Caco-2 (cell line): ENCODE data around the gene PTPN6. TPM values are rescaled to one million over a fixed set of nuclear protein-coding genes. Genes with fewer than 3 reads are reported as not detected.

Source experiments
- BruUV-seq: library from RNA; stranded (reverse); fragments of 400-500 nt; replicated peaks from 2 replicates; lab custom pipeline; 2021; lab: Mats Ljungman, UMichigan
- CTCF ChIA-PET: fragments of 300-600 bp; sonication (Branson Sonifier 250); formaldehyde crosslinking; loops from one replicate; lab custom pipeline; 2022; ENCODE audit warnings: antibody characterized with exemption; lab: Charles Lee
- POLR2A ChIA-PET: fragments of 300-600 bp; sonication (Branson Sonifier 250); formaldehyde crosslinking; loops from one replicate; lab custom pipeline; 2022; ENCODE audit warnings: antibody characterized with exemption; lab: Charles Lee
- DNase-seq, 2 experiments: peaks; one replicate each; pipeline versions ENCODE4 v3.0.0 to v3.0.0-alpha.2; 2020 to 2022
- H3K27me3 ChIP-seq: replicated peaks from 2 replicates; pipeline ENCODE4 v1.6.0; 2011; ENCODE audit warnings: low read length; ENCODE audit not compliant: control insufficient read depth, insufficient read depth
- H3K36me3 ChIP-seq: 2 replicates; pipeline ENCODE4 v1.5.1; 2011; ENCODE audit warnings: low read length; ENCODE audit not compliant: control insufficient read depth, insufficient read depth
- H3K4me1 ChIP-seq: fragments of 250-450 bp; sonication (Bioruptor Pico); 2 replicates; pipeline ENCODE4 v1.5.1; 2020; ENCODE audit warnings: mild to moderate bottlenecking
- H3K4me3 ChIP-seq: 2 replicates; pipeline ENCODE4 v1.5.1; 2011; ENCODE audit warnings: low read depth, mild to moderate bottlenecking, control low read depth, low read length
- H3K9me3 ChIP-seq: fragments of 250-450 bp; sonication (Bioruptor Pico); 2 replicates; pipeline ENCODE4 v1.5.1; 2020; ENCODE audit warnings: mild to moderate bottlenecking, moderate library complexity
- H3K27ac Mint-ChIP-seq: one replicate; pipeline ENCODE4 v1.8.0; 2022; ENCODE audit warnings: mixed read lengths; ENCODE audit not compliant: unreplicated experiment
- H3K27me3 Mint-ChIP-seq: one replicate; pipeline ENCODE4 v1.8.0; 2022; ENCODE audit warnings: mixed read lengths; ENCODE audit not compliant: insufficient read depth, unreplicated experiment
- H3K36me3 Mint-ChIP-seq: one replicate; pipeline ENCODE4 v1.8.0; 2022; ENCODE audit warnings: mild to moderate bottlenecking, mixed read lengths; ENCODE audit not compliant: insufficient read depth, unreplicated experiment
- H3K4me1 Mint-ChIP-seq: one replicate; pipeline ENCODE4 v1.8.0; 2022; ENCODE audit warnings: low read depth, mixed read lengths; ENCODE audit not compliant: unreplicated experiment
- H3K4me3 Mint-ChIP-seq: one replicate; pipeline ENCODE4 v1.8.0; 2022; ENCODE audit warnings: mild to moderate bottlenecking, moderate library complexity, mixed read lengths; ENCODE audit not compliant: unreplicated experiment
- H3K9me3 Mint-ChIP-seq: one replicate; pipeline ENCODE4 v1.8.0; 2022; ENCODE audit warnings: mixed read lengths; ENCODE audit not compliant: unreplicated experiment
- CTCF ChIP-seq, 2 experiments: fragments of 200-600 bp in 1 of 2; IDR thresholded peaks; 1 replicate in 1 of 2; 2 replicates in 1 of 2; pipeline versions ENCODE4 v1.5.1 to v1.8.0; 2011 to 2022; ENCODE audit warnings: antibody characterized with exemption in 1 of 2, control low read depth in 1 of 2, inconsistent platforms in 1 of 2, low read depth in 1 of 2, low read length in 1 of 2, mild to moderate bottlenecking in 1 of 2, moderate library complexity in 1 of 2; ENCODE audit not compliant: insufficient read depth in 1 of 2, severe bottlenecking in 1 of 2, unreplicated experiment in 1 of 2
- intact Hi-C: fragments of 100-400 bp; cut with micrococcal nuclease; formaldehyde crosslinking; loops from one replicate; pipeline ENCODE4 v1.10.0; 2022; ENCODE audit not compliant: unreplicated experiment
- total RNA-seq: library from RNA; stranded (reverse); gene quantifications from 2 replicates; pipeline ENCODE4 v1.2.3, GENCODE V29; 2022

Gene PTPN6
- total RNA-seq, 1 experiment from 2014 or later = 43.9 TPM

GRCh38 chr12:6938353-6939190, 12.6 kb upstream of the PTPN6 start:
- intact Hi-C loops = loop anchor here (1.0 kb wide), 2 partner anchors 14 to 69 kb away; no protein-coding TSS in a partner anchor
- Mint-ChIP-seq H3K36me3 (peaks cover 98% of the 10 kb centered on the region), H3K4me3 (peak overlapping the region; percentile 73), H3K27ac (peak overlapping the region; percentile 92), H3K9me3 (no peaks in the 10 kb centered on the region), H3K27me3 (peaks cover 3% of the 10 kb centered on the region), H3K4me1 (peaks cover 31% of the 10 kb centered on the region)
- H3K27me3 ChIP-seq = no peaks in the 10 kb centered on the region
- H3K9me3 ChIP-seq = no peaks in the 10 kb centered on the region
- ChIA-PET POLR2A (interaction anchor here (0.6 to 1.3 kb wide), 18 partner anchors 8 to 759 kb away, joined by 3 to 20 read pairs (median 5); partner anchors contain the start of genes ATN1, CDCA3, SPSB2 and USP5), CTCF (interaction anchor here (0.6 to 3.0 kb wide), 17 partner anchors 8 to 737 kb away, joined by 3 to 56 read pairs (median 8); partner anchors contain the start of genes ATN1, CDCA3, GAPDH and SPSB2)
- H3K4me1 ChIP-seq = peaks cover 17% of the 10 kb centered on the region
- no peak for TF ChIP-seq CTCF (IDR thresholded peaks at IDR 0.05; ENCODE audit: insufficient read depth in 1 of 2, low read depth in 1 of 2, low read length in 1 of 2, severe bottlenecking in 1 of 2, unreplicated experiment in 1 of 2)
- BruUV-seq = TSS peak; percentile 18
- H3K36me3 ChIP-seq = peaks cover 12% of the 10 kb centered on the region
- H3K4me3 ChIP-seq = peak overlapping the region; percentile 55
- no peak for DNase-seq

GRCh38 chr12:6939191-6939540, 12.0 kb upstream of the PTPN6 start:
- H3K27me3 ChIP-seq = no peaks in the 10 kb centered on the region
- intact Hi-C loops = no loop called here
- Mint-ChIP-seq H3K4me1 (peaks cover 36% of the 10 kb centered on the region), H3K27me3 (peaks cover 4% of the 10 kb centered on the region), H3K27ac (peak overlapping the region; percentile 54), H3K36me3 (peaks cover 98% of the 10 kb centered on the region), H3K9me3 (no peaks in the 10 kb centered on the region), H3K4me3 (peak overlapping the region; percentile 57)
- CTCF ChIA-PET = interaction anchor here (1.5 to 3.0 kb wide), 3 partner anchors 12 to 70 kb away, joined by 5 to 56 read pairs (median 37); partner anchors contain the start of genes ATN1 and SPSB2
- no peak overlapping the region for H3K4me3 ChIP-seq
- no peaks in the 10 kb centered on the region for H3K9me3 ChIP-seq
- DNase-seq = no peak
- H3K4me1 ChIP-seq = peaks cover 17% of the 10 kb centered on the region
- POLR2A ChIA-PET = interaction anchor here (0.8 kb wide), 1 partner anchor 13 kb away, joined by 3 read pairs; no protein-coding TSS in a partner anchor
- H3K36me3 ChIP-seq = peaks cover 11% of the 10 kb centered on the region
- no TSS peak for BruUV-seq
- TF ChIP-seq CTCF (IDR thresholded peaks at IDR 0.05; ENCODE audit: insufficient read depth in 1 of 2, low read depth in 1 of 2, low read length in 1 of 2, severe bottlenecking in 1 of 2, unreplicated experiment in 1 of 2) = no peak

- CTCF ChIA-PET = no interaction called here
- no peak overlapping the region for H3K4me3 ChIP-seq
- peaks cover 41% of the 10 kb centered on the region for H3K4me1 Mint-ChIP-seq
- H3K36me3 ChIP-seq = peaks cover 4% of the 10 kb centered on the region; the same call in 1 of the 2 replicates
- no peaks in the 10 kb centered on the region for H3K9me3 ChIP-seq
- peak overlapping the region; percentile 54 for H3K27ac Mint-ChIP-seq
- no peak overlapping the region for H3K4me3 Mint-ChIP-seq
- TF ChIP-seq CTCF (IDR thresholded peaks at IDR 0.05; ENCODE audit: insufficient read depth in 1 of 2, low read depth in 1 of 2, low read length in 1 of 2, severe bottlenecking in 1 of 2, unreplicated experiment in 1 of 2) = no peak
- H3K27me3 ChIP-seq = no peaks in the 10 kb centered on the region
- peaks cover 4% of the 10 kb centered on the region for H3K27me3 Mint-ChIP-seq
- no TSS peak for BruUV-seq
- DNase-seq = no peak
- POLR2A ChIA-PET = no interaction called here
- intact Hi-C loops = no loop called here
- no peaks in the 10 kb centered on the region for H3K9me3 Mint-ChIP-seq
- H3K4me1 ChIP-seq = peaks cover 27% of the 10 kb centered on the region
- peaks cover 96% of the 10 kb centered on the region for H3K36me3 Mint-ChIP-seq
Observed at GRCh38 chr12:6941267-6941666, 9.9 kb upstream of the PTPN6 start.
